Heart left ventricle (tissue), 13 donors: ENCODE measurements around the gene RCBTB1.

ENCODE experiments used
- CTCF ChIP-seq, 12 donors: fragments of 200-600 bp; sonication (generic) in 4 of 12; IDR thresholded peaks; one replicate each; pipeline versions ENCODE4 v1.5.0 to v1.8.0; 2018 to 2022; ENCODE audit warnings: antibody characterized with exemption in 12 of 12, mild to moderate bottlenecking in 5 of 12
- POLR2A ChIP-seq, 2 donors: fragments of 450-650 bp; IDR thresholded peaks; one replicate each; pipeline ENCODE4 v1.6.1; 2017; ENCODE audit warnings: antibody characterized with exemption in 2 of 2, mild to moderate bottlenecking in 2 of 2, moderate library complexity in 2 of 2
- donor health status: ischemic (EF 13 %, LVEDD 7.1; RV severe dilation, severe dysfunction).
- donor health status: DM: no; HTN: yes; CAD: no.
- donor health status: DM: no; HTN: no; CAD: no.
- donor health status: ischemic (EF 25% LVEDD 6.9; RV normal size, moderate dysfunction).
- donor health status: ischemic (EF 25% LVEDD 5.7; RV mildly dilated, moderate dysfunction).
- donor health status: ischemic (EF 35%, LVEDD 5.7; RV mildly dilated, moderate dysfunction).
- donor health status: nonischemic (EF 11% LVEDD 7.7; RV severe dilation, severe dysfunction).
- donor health status: DM: yes; HTN: yes; CAD: no.
- donor health status: PGD.
- donor health status: ischemic (EF 29% LVEDD 5.4; RV normal size, mild dysfunction).
- donor health status: nonischemic (EF 23%, LVEDD 6.1; RV moderate dilation, normal function).

DNA sequence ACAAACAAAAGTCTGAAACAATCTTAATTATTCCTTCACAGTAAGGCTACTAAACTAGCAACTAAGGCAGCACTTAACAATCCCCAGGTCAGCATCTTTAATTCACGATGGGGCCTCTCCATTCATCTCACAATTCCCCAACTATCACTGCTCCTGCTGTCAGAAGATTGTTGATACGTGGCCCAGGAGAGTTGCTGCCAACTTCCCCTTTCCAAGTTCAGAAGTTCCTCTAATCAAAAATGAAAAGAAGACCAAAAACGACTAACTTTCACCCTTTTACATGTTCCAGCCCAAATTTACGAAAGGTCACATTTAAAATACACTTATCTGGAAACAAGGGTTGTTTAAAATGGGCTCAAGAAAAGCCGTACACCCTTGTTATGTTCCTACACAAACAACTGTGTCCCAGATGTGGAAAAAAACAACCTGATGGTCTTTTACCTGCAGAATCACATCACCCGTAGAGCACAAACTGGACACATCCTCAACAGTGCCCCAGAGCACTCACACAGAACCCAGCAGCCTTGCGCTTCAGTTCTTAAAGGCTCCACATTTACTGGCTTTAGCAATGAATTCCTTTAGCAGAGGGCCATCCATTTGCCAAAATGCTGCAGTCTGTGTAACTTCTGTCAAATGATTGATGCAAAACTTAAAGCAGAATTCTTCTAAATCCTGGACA lies 51.6 kb downstream of the RCBTB1 start:
- TF ChIP-seq CTCF (IDR thresholded peaks at IDR 0.05) (no peak), POLR2A (IDR thresholded peaks at IDR 0.05) (no peak)
